Right atrium auricular region (tissue), 2 donors: ENCODE data around the gene SIDT2. TPM values are rescaled to one million over a fixed set of nuclear protein-coding genes. Genes with fewer than 3 reads are reported as not detected.

Source experiments
- DNase-seq: peaks from one replicate; pipeline ENCODE4 v3.0.0-alpha.2; 2019; ENCODE audit warnings: low spot score
- H3K27ac ChIP-seq, 2 donors: fragments of 200-600 bp; sonication (generic); 1 replicate in 1 of 2; 2 replicates in 1 of 2; pipeline ENCODE4 v1.5.1; 2016 to 2019
- H3K27me3 ChIP-seq, 2 donors: fragments of 200-600 bp; sonication (generic); one replicate each; pipeline versions ENCODE4 v1.5.1 to v1.6.0; 2017 to 2019
- H3K36me3 ChIP-seq: fragments of 200-600 bp; sonication (generic); one replicate; pipeline ENCODE4 v1.5.1; 2016
- H3K4me1 ChIP-seq, 2 donors: fragments of 200-600 bp; sonication (generic); one replicate each; pipeline versions ENCODE4 v1.5.1 to v1.6.0; 2017 to 2019
- H3K4me3 ChIP-seq, 2 donors: fragments of 200-600 bp; sonication (generic); 1 replicate in 1 of 2; 2 replicates in 1 of 2; pipeline ENCODE4 v1.5.1; 2017 to 2019; ENCODE audit warnings: mild to moderate bottlenecking in 1 of 2, moderate library complexity in 1 of 2
- H3K9me3 ChIP-seq, 2 donors: fragments of 200-600 bp; sonication (generic); one replicate each; pipeline ENCODE4 v1.5.1; 2019
- total RNA-seq, 2 donors: library from RNA; depleted of rRNA; stranded (reverse); fragments of >200 nt; gene quantifications; one replicate each; pipeline ENCODE4 v1.1.0, GENCODE V29; 2016
- TF ChIP-seq, protein P1 (sequence below), 2 donors: fragments of 200-600 bp; sonication (generic); IDR thresholded peaks; one replicate each; pipeline ENCODE4 v1.5.1; 2019; ENCODE audit warnings: antibody characterized with exemption in 2 of 2

SIDT2 gene
- total RNA-seq, 2 donors from 2014 or later: 19.1 to 33.0 TPM

- DNase-seq: no peak
- Histone ChIP-seq H3K4me1 (peaks cover 0 to 7% of the 10 kb centered on the region in 2 donors), H3K27me3 (no peaks in the 10 kb centered on the region), H3K9me3 (no peaks in the 10 kb centered on the region), H3K36me3 (peaks cover 71% of the 10 kb centered on the region), H3K4me3 (no peak overlapping the region), H3K27ac (no peak overlapping the region)
- TF ChIP-seq, protein P1, sequence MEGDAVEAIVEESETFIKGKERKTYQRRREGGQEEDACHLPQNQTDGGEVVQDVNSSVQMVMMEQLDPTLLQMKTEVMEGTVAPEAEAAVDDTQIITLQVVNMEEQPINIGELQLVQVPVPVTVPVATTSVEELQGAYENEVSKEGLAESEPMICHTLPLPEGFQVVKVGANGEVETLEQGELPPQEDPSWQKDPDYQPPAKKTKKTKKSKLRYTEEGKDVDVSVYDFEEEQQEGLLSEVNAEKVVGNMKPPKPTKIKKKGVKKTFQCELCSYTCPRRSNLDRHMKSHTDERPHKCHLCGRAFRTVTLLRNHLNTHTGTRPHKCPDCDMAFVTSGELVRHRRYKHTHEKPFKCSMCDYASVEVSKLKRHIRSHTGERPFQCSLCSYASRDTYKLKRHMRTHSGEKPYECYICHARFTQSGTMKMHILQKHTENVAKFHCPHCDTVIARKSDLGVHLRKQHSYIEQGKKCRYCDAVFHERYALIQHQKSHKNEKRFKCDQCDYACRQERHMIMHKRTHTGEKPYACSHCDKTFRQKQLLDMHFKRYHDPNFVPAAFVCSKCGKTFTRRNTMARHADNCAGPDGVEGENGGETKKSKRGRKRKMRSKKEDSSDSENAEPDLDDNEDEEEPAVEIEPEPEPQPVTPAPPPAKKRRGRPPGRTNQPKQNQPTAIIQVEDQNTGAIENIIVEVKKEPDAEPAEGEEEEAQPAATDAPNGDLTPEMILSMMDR (IDR thresholded peaks at IDR 0.05): no peak
Measured at GRCh38 chr11:117185736-117186430, 7.3 kb downstream of the SIDT2 start.

- TF ChIP-seq, protein P1 (IDR thresholded peaks at IDR 0.05): no peak
- no peak for DNase-seq
- H3K27me3 ChIP-seq: no peaks in the 10 kb centered on the region
- H3K4me1 ChIP-seq: peaks cover 0 to 2% of the 10 kb centered on the region in 2 donors
- no peaks in the 10 kb centered on the region for H3K9me3 ChIP-seq
- H3K36me3 ChIP-seq: peaks cover 72% of the 10 kb centered on the region
- no peak overlapping the region for H3K4me3 ChIP-seq
- H3K27ac ChIP-seq: no peak overlapping the region
Measured at GRCh38 chr11:117186431-117186761, 7.9 kb downstream of the SIDT2 start.

DNA sequence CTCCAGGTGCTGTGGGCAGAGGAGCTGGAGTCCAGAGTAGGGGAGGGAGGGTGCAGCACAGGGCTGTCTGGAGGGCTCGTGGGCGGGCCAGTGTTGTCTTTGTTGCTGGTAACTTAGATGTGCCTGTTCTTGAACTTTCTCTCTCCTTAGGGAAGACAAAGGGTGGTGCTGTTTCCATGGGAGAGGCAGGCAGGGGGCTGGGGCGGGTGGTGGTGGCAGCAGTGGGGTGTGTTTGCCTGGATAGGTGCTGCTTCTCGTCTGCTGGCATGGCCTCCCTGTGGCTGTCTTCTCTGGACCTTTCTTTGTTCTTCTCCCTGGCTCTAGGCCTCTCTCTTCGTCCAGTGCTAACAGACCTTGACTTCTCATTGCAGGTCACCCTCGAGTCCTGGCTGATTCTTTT lies 8.5 kb downstream of the SIDT2 start:
- H3K4me1 ChIP-seq: no peaks in the 10 kb centered on the region
- H3K9me3 ChIP-seq: no peaks in the 10 kb centered on the region
- H3K27ac ChIP-seq: no peak overlapping the region
- H3K4me3 ChIP-seq: no peak overlapping the region
- TF ChIP-seq, protein P1 (IDR thresholded peaks at IDR 0.05): no peak
- H3K36me3 ChIP-seq: peaks cover 75% of the 10 kb centered on the region
- H3K27me3 ChIP-seq: no peaks in the 10 kb centered on the region
- no peak for DNase-seq

DNA sequence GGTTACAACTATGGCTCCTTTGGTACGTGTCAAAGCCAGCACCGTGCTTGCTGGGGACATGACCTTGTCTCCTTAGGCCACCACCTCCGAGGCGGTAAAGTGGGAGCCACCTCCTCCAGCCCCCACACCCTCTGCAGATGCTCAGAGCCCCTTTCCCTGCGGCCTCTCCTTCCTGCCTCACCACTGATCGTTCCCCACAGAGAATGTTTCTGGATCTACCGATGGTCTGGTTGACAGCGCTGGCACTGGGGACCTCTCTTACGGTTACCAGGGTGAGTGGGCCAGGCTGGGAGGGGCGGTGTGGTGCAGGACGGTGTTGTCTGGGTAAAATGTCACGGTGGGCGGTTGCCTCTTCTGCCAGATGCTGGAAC lies 8.9 kb downstream of the SIDT2 start:
- H3K36me3 ChIP-seq: peaks cover 75% of the 10 kb centered on the region
- H3K9me3 ChIP-seq: no peaks in the 10 kb centered on the region
- no peak overlapping the region for H3K4me3 ChIP-seq
- H3K27ac ChIP-seq: no peak overlapping the region
- H3K4me1 ChIP-seq: no peaks in the 10 kb centered on the region
- no peaks in the 10 kb centered on the region for H3K27me3 ChIP-seq
- TF ChIP-seq, protein P1 (IDR thresholded peaks at IDR 0.05): no peak
- no peak for DNase-seq

DNA sequence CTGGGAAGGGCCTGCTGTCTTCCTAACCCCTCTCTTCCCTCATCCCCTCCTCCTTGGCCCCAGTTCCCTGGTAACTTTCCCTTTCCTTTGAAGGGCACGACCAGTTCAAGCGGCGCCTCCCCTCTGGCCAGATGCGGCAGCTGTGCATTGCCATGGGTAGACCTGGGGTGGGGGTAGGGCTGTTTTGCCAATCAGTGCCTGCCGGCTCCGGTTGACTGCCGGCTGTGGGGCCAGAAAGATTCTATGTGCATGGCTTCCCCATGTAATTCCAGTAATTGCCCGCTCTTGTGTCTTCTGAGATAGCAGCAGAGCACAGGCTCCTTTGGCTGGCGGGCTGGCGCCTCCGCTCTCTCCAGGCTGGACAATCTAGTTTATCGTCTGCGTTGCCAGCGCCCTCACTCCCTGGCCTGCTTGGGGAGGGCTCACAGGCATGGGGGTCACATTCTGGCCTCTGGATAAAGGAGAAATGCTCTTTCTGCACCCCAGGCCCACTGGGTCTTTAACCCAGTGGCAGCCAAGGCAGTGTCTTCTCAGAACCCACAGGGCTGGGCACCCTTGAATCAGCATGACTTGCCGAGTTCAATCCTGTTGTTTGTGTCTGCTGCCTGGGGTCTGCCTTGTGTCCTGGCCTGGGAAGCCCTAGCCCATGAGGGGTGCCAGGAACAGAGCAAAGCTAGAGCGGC lies 9.4 kb downstream of the SIDT2 start:
- TF ChIP-seq, protein P1 (IDR thresholded peaks at IDR 0.05): no peak
- Histone ChIP-seq H3K36me3 (peaks cover 75% of the 10 kb centered on the region), H3K27ac (no peak overlapping the region), H3K27me3 (no peaks in the 10 kb centered on the region), H3K4me1 (no peaks in the 10 kb centered on the region), H3K4me3 (no peak overlapping the region), H3K9me3 (no peaks in the 10 kb centered on the region)
- no peak for DNase-seq
